GM12878 (cell line): Measurements from ENCODE around the gene PDCD5.
"Not testable (repeated sequence)": the region's sequence is repeated elsewhere in the genome, so short reads cannot be mapped to it uniquely, and the experiment has no call there.

ENCODE experiments used
- ATF7 ChIP-seq: fragments of 450-650 bp; IDR thresholded peaks from 2 replicates; pipeline ENCODE4 v1.6.1; 2016; ENCODE audit warnings: low read depth, mild to moderate bottlenecking
- CHD2 ChIP-seq: IDR thresholded peaks from 2 replicates; pipeline ENCODE4 v1.6.1; 2011; ENCODE audit warnings: low read depth, low read length, improper control_type of control experiment, borderline replicate concordance
- CREM ChIP-seq: IDR thresholded peaks from 2 replicates; pipeline ENCODE4 v1.6.1; 2014; ENCODE audit warnings: antibody characterized with exemption, low read depth
- EP300 ChIP-seq, 2 experiments: fragments of 150-350 bp in 1 of 2; IDR thresholded peaks; 2 replicates each; pipeline ENCODE4 v1.6.1; 2011 to 2012; ENCODE audit warnings: low read depth in 2 of 2, low read length in 2 of 2, borderline replicate concordance in 1 of 2, improper control_type of control experiment in 1 of 2, inconsistent platforms in 1 of 2; ENCODE audit not compliant: control insufficient read depth in 1 of 2
- RFX5 ChIP-seq: IDR thresholded peaks from 2 replicates; pipeline ENCODE4 v1.6.1; 2011; ENCODE audit warnings: low read depth, low read length, improper control_type of control experiment
- SMC3 ChIP-seq: IDR thresholded peaks from 2 replicates; pipeline ENCODE4 v1.6.1; 2011; ENCODE audit warnings: low read length, improper control_type of control experiment, borderline replicate concordance
- SREBF2 ChIP-seq: IDR thresholded peaks from 2 replicates; pipeline ENCODE4 v1.6.1; 2012; ENCODE audit warnings: mild to moderate bottlenecking, low read length
- TARDBP ChIP-seq: IDR thresholded peaks from 2 replicates; pipeline ENCODE4 v1.6.1; 2016; ENCODE audit warnings: borderline replicate concordance
- TF ChIP-seq, protein P1 (sequence below): IDR thresholded peaks from 2 replicates; pipeline ENCODE4 v1.6.1; 2011; ENCODE audit warnings: low read depth, low read length, improper control_type of control experiment, borderline replicate concordance

DNA sequence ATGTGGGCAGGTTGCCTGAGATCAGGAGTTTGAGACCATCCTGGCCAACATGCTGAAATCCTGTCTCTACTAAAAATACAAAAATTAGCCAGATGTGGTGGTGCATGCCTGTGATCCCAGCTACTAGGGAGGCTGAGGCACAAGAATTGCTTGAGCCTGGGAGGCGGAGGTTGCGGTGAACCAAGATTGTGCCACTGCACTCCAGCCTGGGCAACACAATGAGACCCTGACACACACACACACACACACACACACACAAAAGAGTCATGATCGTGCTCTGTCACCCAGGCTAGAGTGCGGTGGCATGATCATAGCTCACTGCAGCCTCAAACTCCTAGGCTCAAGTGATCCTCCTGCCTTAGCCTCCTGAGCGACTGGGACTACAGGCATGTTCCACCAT is 39.6 kb upstream of the PDCD5 start:
- TF ChIP-seq, protein P1, sequence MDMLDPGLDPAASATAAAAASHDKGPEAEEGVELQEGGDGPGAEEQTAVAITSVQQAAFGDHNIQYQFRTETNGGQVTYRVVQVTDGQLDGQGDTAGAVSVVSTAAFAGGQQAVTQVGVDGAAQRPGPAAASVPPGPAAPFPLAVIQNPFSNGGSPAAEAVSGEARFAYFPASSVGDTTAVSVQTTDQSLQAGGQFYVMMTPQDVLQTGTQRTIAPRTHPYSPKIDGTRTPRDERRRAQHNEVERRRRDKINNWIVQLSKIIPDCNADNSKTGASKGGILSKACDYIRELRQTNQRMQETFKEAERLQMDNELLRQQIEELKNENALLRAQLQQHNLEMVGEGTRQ, result not testable (repeated sequence)
- TF ChIP-seq CREM; EP300 (IDR thresholded peaks at IDR 0.05; ENCODE audit: borderline replicate concordance in 1 of 2, control insufficient read depth in 1 of 2, low read depth in 2 of 2, low read length in 2 of 2); CHD2; SMC3; SREBF2; ATF7; TARDBP; RFX5: not testable (repeated sequence)
